Measurements from ENCODE around the gene CTBS.

DNA sequence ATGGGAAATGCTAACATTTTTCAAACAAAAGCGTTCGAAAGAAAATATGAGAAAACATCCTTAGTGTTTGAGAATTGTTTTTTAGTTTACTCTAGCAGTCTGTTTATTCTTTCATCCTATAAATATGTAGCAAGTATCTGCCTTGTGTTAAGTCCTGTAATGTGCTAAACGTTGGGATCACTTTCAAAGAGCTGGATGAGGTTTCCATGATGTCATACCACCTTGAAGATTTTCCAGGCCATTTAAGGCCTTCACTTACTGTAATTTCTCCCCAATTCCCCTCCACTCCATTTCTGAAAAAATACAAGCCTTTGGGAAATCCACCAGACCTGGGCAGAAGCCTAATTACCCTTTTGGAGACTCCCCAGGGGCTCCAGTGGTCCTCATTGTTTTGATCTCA lies 24.2 kb upstream of the CTBS start:
- TF ChIP-seq, protein P1, sequence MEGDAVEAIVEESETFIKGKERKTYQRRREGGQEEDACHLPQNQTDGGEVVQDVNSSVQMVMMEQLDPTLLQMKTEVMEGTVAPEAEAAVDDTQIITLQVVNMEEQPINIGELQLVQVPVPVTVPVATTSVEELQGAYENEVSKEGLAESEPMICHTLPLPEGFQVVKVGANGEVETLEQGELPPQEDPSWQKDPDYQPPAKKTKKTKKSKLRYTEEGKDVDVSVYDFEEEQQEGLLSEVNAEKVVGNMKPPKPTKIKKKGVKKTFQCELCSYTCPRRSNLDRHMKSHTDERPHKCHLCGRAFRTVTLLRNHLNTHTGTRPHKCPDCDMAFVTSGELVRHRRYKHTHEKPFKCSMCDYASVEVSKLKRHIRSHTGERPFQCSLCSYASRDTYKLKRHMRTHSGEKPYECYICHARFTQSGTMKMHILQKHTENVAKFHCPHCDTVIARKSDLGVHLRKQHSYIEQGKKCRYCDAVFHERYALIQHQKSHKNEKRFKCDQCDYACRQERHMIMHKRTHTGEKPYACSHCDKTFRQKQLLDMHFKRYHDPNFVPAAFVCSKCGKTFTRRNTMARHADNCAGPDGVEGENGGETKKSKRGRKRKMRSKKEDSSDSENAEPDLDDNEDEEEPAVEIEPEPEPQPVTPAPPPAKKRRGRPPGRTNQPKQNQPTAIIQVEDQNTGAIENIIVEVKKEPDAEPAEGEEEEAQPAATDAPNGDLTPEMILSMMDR (optimal IDR thresholded peaks at IDR 0.05 in 1 of 3, IDR thresholded peaks at IDR 0.05 in 1 of 3, conservative IDR thresholded peaks at IDR 0.05 in 1 of 3; ENCODE audit: extremely low read depth in 1 of 3, insufficient read depth in 2 of 3, low read length in 3 of 3) = no peak
- TF ChIP-seq EZH2 (IDR thresholded peaks at IDR 0.05; ENCODE audit: low read length) = no peak
